IPS-18a (cell line): ENCODE measurements around the gene UFD1.

ENCODE experiments used
- H3K27ac ChIP-seq: one replicate; pipeline ENCODE4 v1.5.1; 2013; ENCODE audit warnings: low read length
- H3K27me3 ChIP-seq: one replicate; pipeline ENCODE4 v1.6.1; 2013; ENCODE audit warnings: mild to moderate bottlenecking, low read length; ENCODE audit not compliant: control insufficient read depth, insufficient read depth
- H3K36me3 ChIP-seq: one replicate; pipeline ENCODE4 v1.6.1; 2013; ENCODE audit warnings: low read depth, low read length; ENCODE audit not compliant: control insufficient read depth
- H3K4me1 ChIP-seq: one replicate; pipeline ENCODE4 v1.6.1; 2013; ENCODE audit warnings: low read depth, low read length; ENCODE audit not compliant: control insufficient read depth
- H3K4me3 ChIP-seq: one replicate; pipeline ENCODE4 v1.5.1; 2013; ENCODE audit warnings: low read length
- H3K9ac ChIP-seq: one replicate; pipeline ENCODE4 v1.6.1; 2013; ENCODE audit warnings: mild to moderate bottlenecking, low read length, moderate library complexity
- H3K9me3 ChIP-seq: one replicate; pipeline ENCODE4 v1.6.1; 2013; ENCODE audit warnings: low read depth, low read length; ENCODE audit not compliant: control insufficient read depth

Gene UFD1

DNA sequence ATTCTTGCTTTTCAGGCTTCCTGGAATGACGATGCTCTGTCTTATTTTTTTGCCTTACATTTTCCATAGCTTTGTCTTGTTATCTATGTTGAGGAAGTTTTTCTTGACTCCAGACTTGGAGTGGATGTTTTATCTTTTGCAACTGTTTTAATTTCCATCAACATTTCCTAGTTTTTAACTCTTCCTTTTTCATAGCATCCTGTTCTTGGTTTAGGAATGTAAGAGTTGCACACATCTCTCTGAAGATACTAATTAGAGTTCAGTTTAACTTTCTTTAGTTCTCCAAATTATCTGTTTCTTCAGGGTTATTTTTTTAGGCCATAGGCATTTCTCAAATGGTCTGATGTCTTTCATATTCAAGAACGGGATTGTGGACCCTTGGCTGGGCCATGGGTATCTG lies 34.8 kb upstream of the UFD1 start:
- H3K4me1 ChIP-seq = no peaks in the 10 kb centered on the region
- no peaks in the 10 kb centered on the region for H3K27me3 ChIP-seq
- H3K4me3 ChIP-seq = no peak overlapping the region
- H3K27ac ChIP-seq = no peak overlapping the region
- H3K9ac ChIP-seq = no peak overlapping the region
- H3K9me3 ChIP-seq = no peaks in the 10 kb centered on the region
- H3K36me3 ChIP-seq = peaks cover 22% of the 10 kb centered on the region

DNA sequence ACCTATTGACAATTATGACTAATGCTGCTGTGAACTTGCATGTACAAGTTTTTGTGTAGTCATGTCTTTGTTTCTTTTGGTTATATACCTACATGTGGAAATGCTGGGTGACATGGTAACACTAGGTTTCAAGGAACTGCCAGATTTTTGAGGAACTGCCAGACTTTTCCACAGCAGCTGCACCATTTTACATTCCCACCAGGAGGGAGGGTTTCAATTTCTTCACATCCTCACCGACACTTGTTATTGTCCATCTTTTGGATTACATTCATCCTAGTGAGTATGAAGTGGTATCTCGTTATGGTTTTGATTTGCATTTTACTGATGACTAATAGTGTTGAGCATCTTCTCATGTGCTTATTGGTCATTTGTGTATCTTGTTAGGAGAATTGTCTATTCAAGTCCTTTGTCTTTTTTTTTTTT lies 31.9 kb upstream of the UFD1 start:
- no peak overlapping the region for H3K4me3 ChIP-seq
- no peak overlapping the region for H3K27ac ChIP-seq
- no peak overlapping the region for H3K9ac ChIP-seq
- H3K4me1 ChIP-seq = no peaks in the 10 kb centered on the region
- H3K27me3 ChIP-seq = no peaks in the 10 kb centered on the region
- H3K36me3 ChIP-seq = peaks cover 27% of the 10 kb centered on the region
- H3K9me3 ChIP-seq = no peaks in the 10 kb centered on the region

DNA sequence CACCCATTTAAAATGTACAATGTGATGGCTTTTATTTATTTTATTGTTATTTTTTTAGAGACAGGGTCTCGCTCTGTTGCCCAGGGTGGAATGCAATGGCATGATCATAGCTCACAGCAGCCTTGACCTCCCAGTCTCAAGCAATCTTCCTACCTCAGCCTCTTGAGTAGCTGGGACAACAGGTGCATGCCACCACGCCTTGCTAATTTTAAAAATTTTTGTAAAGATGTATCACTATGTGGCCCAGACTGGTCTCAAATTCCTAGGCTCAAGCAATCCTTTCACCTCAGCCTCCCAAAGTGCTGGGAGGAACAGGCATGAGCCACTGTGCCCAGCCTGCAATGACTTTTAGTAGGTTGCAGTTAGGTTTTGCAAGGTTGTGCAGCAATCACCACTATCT lies 30.9 kb upstream of the UFD1 start:
- Histone ChIP-seq H3K9ac (no peak overlapping the region), H3K9me3 (no peaks in the 10 kb centered on the region), H3K27me3 (no peaks in the 10 kb centered on the region), H3K27ac (no peak overlapping the region), H3K36me3 (peaks cover 26% of the 10 kb centered on the region), H3K4me3 (no peak overlapping the region), H3K4me1 (no peaks in the 10 kb centered on the region)

DNA sequence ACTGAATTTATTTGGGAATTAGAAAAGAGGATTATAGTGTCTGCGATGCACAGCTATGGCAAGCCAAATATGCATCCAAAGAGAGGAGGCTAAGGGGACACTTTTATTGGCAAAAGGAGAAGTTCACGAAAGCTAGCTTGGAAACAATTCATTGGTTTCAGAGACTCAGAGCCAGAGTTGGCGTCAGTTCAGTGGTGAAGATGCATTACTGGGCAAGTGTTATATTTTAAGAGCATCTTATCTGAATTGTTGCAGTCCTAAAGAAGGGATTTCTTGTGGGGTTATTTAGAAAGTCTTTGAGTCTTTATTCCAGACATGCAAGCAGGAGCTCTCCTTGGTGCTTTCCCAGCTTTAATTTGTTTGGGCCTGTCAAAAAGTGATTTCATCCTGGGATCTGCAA lies 30.2 kb upstream of the UFD1 start:
- peaks cover 25% of the 10 kb centered on the region for H3K36me3 ChIP-seq
- no peaks in the 10 kb centered on the region for H3K27me3 ChIP-seq
- H3K4me3 ChIP-seq = no peak overlapping the region
- H3K4me1 ChIP-seq = no peaks in the 10 kb centered on the region
- no peaks in the 10 kb centered on the region for H3K9me3 ChIP-seq
- H3K27ac ChIP-seq = no peak overlapping the region
- no peak overlapping the region for H3K9ac ChIP-seq

DNA sequence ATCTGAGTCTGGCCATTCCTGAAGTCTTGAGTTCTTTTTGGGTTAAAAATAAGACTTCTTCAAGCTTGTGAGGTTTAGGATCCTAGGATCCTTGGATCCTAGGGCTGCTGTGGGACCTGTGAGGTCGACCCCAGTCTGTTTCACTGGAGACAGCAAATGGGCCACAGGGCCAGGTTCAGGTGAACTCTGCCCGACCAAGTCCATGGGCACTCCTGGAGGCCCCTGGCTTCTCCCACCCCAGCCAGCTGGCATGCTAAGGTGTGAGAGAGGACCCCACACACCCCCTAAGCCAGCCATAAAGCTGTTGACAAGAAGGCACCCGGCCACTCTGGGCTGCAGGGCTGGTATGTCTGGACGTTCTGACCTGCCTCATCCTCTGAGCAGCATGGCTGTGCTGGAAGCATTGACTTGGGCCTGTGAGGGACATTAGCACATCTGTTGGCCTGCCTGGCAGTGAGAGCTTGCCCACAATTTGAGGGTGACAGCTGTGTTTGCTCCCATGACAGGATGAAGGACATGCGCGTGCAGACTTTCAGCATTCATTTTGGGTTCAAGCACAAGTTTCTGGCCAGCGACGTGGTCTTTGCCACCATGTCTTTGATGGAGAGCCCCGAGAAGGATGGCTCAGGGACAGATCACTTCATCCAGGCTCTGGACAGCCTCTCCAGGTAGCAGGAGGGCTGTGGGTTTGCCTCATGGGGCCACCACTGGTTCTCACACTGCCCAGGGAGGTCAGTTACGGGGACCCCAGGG lies 29.2 kb upstream of the UFD1 start:
- no peak overlapping the region for H3K27ac ChIP-seq
- H3K9ac ChIP-seq = no peak overlapping the region
- no peaks in the 10 kb centered on the region for H3K27me3 ChIP-seq
- no peaks in the 10 kb centered on the region for H3K9me3 ChIP-seq
- H3K4me3 ChIP-seq = no peak overlapping the region
- H3K36me3 ChIP-seq = peaks cover 21% of the 10 kb centered on the region
- H3K4me1 ChIP-seq = no peaks in the 10 kb centered on the region

DNA sequence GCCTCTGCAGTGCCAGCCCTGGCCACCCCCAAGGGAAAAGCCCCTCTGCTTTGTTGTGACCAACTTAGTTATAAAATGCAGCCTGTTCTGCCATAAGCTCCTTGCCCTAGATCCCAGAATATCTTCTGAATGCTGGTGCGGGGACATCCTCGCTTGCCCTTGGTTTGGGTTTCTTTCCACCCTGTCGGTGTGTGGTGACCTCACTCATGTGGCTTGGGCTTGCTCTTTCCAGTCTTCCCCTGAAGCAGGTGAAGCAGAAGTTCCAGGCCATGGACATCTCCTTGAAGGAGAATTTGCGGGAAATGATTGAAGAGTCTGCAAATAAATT lies 28.5 kb upstream of the UFD1 start:
- Histone ChIP-seq H3K36me3 (peaks cover 18% of the 10 kb centered on the region), H3K4me3 (no peak overlapping the region), H3K9me3 (no peaks in the 10 kb centered on the region), H3K27me3 (no peaks in the 10 kb centered on the region), H3K27ac (no peak overlapping the region), H3K4me1 (no peaks in the 10 kb centered on the region), H3K9ac (no peak overlapping the region)

DNA sequence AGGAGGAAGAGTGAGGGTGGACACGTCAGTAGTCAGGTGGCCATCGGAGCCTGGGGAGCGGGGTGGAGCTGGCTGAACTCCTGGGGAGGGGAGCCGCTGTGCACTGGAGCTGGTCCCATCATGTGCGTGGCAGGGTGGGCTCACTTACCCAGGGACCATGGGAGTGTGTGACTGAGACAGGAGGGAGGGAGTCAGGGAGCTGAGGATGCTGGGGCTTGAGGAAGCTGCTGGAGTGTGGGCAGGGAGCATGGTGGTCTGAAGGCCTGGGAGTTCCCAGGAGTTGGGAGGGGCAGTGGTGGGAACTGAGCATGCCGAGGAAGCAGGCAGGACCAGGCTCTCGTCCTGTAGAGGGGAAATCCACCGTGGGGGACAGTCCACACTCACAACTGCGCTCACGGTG lies 27.2 kb upstream of the UFD1 start:
- Histone ChIP-seq H3K9ac (no peak overlapping the region), H3K36me3 (peaks cover 18% of the 10 kb centered on the region), H3K27ac (no peak overlapping the region), H3K27me3 (no peaks in the 10 kb centered on the region), H3K9me3 (no peaks in the 10 kb centered on the region), H3K4me1 (no peaks in the 10 kb centered on the region), H3K4me3 (no peak overlapping the region)

DNA sequence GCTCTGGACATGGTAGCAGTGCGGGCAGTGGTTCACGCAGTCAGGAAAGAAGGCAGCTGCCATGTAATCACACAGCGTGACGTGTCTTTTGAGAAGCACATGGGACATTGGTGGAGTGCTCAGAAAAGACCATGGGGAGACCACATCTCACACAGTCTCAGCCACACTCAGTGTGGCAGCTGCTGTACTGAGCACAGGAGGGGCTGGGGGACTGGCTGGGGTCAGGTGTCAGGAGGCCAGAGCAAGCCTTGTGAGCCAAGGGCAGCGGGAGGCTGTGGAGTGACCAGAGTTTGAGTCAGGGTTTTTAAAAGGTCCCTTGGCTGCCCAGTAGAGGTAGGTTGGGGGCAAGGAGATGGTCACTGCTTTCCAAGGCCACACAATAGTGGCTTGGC lies 26.7 kb upstream of the UFD1 start:
- Histone ChIP-seq H3K9me3 (no peaks in the 10 kb centered on the region), H3K4me1 (no peaks in the 10 kb centered on the region), H3K27me3 (no peaks in the 10 kb centered on the region), H3K27ac (no peak overlapping the region), H3K9ac (no peak overlapping the region), H3K36me3 (peaks cover 16% of the 10 kb centered on the region), H3K4me3 (no peak overlapping the region)

DNA sequence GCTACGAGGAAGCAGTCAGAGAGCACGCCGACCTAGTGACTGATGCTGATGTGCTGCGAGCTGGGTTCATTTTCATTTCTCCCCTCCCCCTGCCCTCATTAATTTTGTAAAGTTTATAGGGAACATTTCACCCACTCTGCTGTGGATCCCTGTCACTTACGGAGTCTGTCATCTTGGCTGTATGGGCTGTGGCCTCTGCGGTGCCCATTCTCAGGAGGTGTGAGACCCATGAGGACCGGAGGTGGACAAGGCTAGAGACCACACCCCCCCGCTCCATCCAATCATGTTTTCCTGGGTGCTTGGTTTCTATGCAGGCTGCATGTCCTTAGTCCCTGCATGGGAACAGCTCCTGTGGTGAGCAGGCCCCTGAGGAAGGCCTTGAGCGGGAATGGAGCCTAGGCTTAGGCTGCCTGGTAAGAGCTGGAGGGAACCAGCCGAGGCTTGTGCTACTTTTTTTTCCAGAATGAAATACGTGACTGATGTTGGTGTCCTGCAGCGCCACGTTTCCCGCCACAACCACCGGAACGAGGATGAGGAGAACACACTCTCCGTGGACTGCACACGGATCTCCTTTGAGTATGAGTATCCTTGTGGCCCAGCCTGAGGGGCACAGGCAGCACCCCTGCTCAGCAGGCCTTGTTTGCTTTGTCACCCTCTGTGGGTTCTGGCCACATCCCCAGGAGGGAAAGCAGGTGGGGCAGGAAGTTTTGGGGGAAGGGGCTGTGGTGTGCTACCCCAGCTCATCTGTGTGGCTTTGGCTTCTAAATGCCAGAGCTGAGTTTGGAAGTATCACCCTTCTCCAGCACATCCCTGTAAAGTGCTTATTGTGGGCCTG lies 26.1 kb upstream of the UFD1 start:
- Histone ChIP-seq H3K36me3 (peaks cover 16% of the 10 kb centered on the region), H3K9ac (no peak overlapping the region), H3K9me3 (no peaks in the 10 kb centered on the region)

DNA sequence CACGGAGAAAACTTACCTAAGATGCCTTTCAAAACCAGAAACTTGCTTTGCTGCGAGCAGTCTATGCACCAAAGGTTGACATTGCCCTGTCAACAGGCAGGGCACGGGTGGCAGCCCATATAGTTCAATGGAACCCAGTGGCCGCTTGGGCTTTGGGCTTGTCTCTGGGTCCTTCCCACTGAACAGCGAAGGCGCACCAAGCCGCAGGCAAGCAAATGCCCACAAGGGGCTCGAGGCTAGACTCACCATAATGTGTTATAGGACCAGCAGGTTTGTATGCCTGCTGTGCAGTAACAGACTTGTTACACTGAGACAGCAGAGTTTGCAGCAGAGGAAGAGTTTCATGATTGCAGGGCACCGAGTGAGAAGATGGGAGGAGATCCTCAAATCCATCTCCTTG lies 24.9 kb upstream of the UFD1 start:
- Histone ChIP-seq H3K27ac (no peak overlapping the region), H3K4me1 (no peaks in the 10 kb centered on the region), H3K36me3 (peaks cover 17% of the 10 kb centered on the region), H3K9me3 (no peaks in the 10 kb centered on the region), H3K27me3 (no peaks in the 10 kb centered on the region), H3K9ac (no peak overlapping the region), H3K4me3 (no peak overlapping the region)

More for the DNA sequence above, 26.1 kb upstream of the UFD1 start:
- Histone ChIP-seq H3K27me3 (no peaks in the 10 kb centered on the region), H3K4me1 (no peaks in the 10 kb centered on the region), H3K4me3 (no peak overlapping the region), H3K27ac (no peak overlapping the region)

DNA sequence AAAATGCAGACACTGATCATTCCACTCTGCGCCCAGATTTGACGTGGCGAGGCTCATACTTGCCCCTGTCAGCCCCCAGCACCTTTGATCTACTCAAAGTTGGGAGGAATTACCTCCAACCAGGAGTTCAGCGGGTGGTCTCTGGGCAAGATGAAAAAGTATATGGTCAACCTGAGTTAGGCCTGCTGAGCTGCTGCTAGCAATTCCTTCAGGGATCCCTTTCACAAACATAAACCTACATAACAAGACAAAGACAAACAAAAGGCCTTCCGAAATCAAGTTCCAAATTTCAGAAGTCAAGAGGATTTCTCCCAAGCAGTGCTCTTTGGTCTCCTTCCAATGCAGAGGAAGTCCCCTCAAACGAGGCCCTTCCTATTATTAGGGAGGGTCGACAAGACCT lies 24.4 kb upstream of the UFD1 start:
- no peaks in the 10 kb centered on the region for H3K9me3 ChIP-seq
- H3K4me1 ChIP-seq = no peaks in the 10 kb centered on the region
- no peaks in the 10 kb centered on the region for H3K27me3 ChIP-seq
- H3K36me3 ChIP-seq = peaks cover 22% of the 10 kb centered on the region
- no peak overlapping the region for H3K27ac ChIP-seq
- no peak overlapping the region for H3K9ac ChIP-seq
- no peak overlapping the region for H3K4me3 ChIP-seq
